Parathyroid adenoma (tissue), 2 donors: ENCODE measurements around the gene ADAM22.

Experiments
- H2AFZ ChIP-seq: fragments of 300-600 bp; sonication (generic); one replicate; pipeline ENCODE4 v1.7.0; 2017; ENCODE audit warnings: antibody characterized with exemption, mild to moderate bottlenecking
- H3K27ac ChIP-seq: fragments of 300-600 bp; sonication (generic); one replicate; pipeline ENCODE4 v1.7.0; 2017
- H3K27me3 ChIP-seq: fragments of 300-600 bp; sonication (generic); one replicate; pipeline ENCODE4 v1.7.0; 2017; ENCODE audit warnings: low read length; ENCODE audit not compliant: control insufficient read depth, insufficient read depth
- H3K36me3 ChIP-seq: fragments of 300-600 bp; sonication (generic); one replicate; pipeline ENCODE4 v1.7.0; 2017; ENCODE audit warnings: low read length; ENCODE audit not compliant: control insufficient read depth, insufficient read depth
- H3K4me1 ChIP-seq: fragments of 300-600 bp; sonication (generic); one replicate; pipeline ENCODE4 v1.7.0; 2017; ENCODE audit warnings: control low read depth
- H3K4me2 ChIP-seq: fragments of 300-600 bp; sonication (generic); one replicate; pipeline ENCODE4 v1.7.0; 2017; ENCODE audit warnings: low read length
- H3K4me3 ChIP-seq: fragments of 300-600 bp; sonication (generic); one replicate; pipeline ENCODE4 v1.7.0; 2017; ENCODE audit warnings: low read depth, low read length
- H3K79me2 ChIP-seq: fragments of 300-600 bp; sonication (generic); one replicate; pipeline ENCODE4 v1.7.0; 2017; ENCODE audit warnings: control low read depth
- H3K9ac ChIP-seq: fragments of 300-600 bp; sonication (generic); one replicate; pipeline ENCODE4 v1.7.0; 2017; ENCODE audit warnings: mild to moderate bottlenecking
- H3K9me3 ChIP-seq: fragments of 300-600 bp; sonication (generic); one replicate; pipeline ENCODE4 v1.7.0; 2017; ENCODE audit warnings: low read length; ENCODE audit not compliant: control insufficient read depth
- CTCF ChIP-seq: fragments of 300-600 bp; sonication (generic); IDR thresholded peaks from one replicate; pipeline ENCODE4 v1.7.0; 2017; ENCODE audit warnings: antibody characterized with exemption, mild to moderate bottlenecking
- donor health status: primary hyperparathyroidism.

Gene ADAM22

GRCh38 chr7:88042157-88042556, 108.1 kb downstream of the ADAM22 start:
- H3K27ac ChIP-seq = no peak overlapping the region
- H3K36me3 ChIP-seq = no peaks in the 10 kb centered on the region
- no peak overlapping the region for H3K9ac ChIP-seq
- no peak overlapping the region for H3K4me3 ChIP-seq
- no peaks in the 10 kb centered on the region for H3K79me2 ChIP-seq
- no peak overlapping the region for H3K4me2 ChIP-seq
- H3K4me1 ChIP-seq = no peaks in the 10 kb centered on the region
- no peaks in the 10 kb centered on the region for H3K9me3 ChIP-seq
- H2AFZ ChIP-seq = no peak overlapping the region
- H3K27me3 ChIP-seq = no peaks in the 10 kb centered on the region
- no peak for TF ChIP-seq CTCF

- H3K27me3 ChIP-seq = no peaks in the 10 kb centered on the region
- H2AFZ ChIP-seq = no peak overlapping the region
- H3K4me1 ChIP-seq = no peaks in the 10 kb centered on the region
- H3K9me3 ChIP-seq = no peaks in the 10 kb centered on the region
- H3K36me3 ChIP-seq = no peaks in the 10 kb centered on the region
- no peaks in the 10 kb centered on the region for H3K79me2 ChIP-seq
- H3K4me2 ChIP-seq = no peak overlapping the region
- H3K4me3 ChIP-seq = no peak overlapping the region
- no peak overlapping the region for H3K27ac ChIP-seq
- no peak overlapping the region for H3K9ac ChIP-seq
- TF ChIP-seq CTCF = no peak
Measured at GRCh38 chr7:88042803-88043202, 108.8 kb downstream of the ADAM22 start.

DNA sequence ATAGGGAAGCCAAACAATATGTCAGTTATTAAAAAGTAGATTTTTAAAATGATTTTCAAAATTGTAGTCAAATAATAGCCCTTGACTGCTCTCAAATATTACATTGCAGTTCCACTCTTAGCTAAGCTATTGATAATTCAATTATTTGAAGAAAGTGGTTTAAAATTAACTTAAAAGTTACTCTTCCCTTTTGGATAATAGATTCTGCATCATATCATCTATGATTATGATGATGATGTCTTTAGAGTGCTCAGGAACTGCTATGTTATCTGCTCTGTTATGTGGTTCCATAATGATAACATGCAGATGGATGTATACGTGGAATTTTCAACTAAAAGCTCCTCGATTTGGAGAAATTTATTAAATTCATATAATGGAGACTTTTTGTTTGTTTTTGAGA, 110.0 kb downstream of the ADAM22 start:
- H3K27me3 ChIP-seq = no peaks in the 10 kb centered on the region
- TF ChIP-seq CTCF = no peak
- no peaks in the 10 kb centered on the region for H3K79me2 ChIP-seq
- H2AFZ ChIP-seq = no peak overlapping the region
- no peaks in the 10 kb centered on the region for H3K9me3 ChIP-seq
- no peak overlapping the region for H3K9ac ChIP-seq
- no peak overlapping the region for H3K4me3 ChIP-seq
- H3K4me1 ChIP-seq = no peaks in the 10 kb centered on the region
- no peaks in the 10 kb centered on the region for H3K36me3 ChIP-seq
- no peak overlapping the region for H3K27ac ChIP-seq
- no peak overlapping the region for H3K4me2 ChIP-seq

- no peak for TF ChIP-seq CTCF
- Histone ChIP-seq H3K79me2 (no peaks in the 10 kb centered on the region), H3K9ac (no peak overlapping the region), H3K36me3 (no peaks in the 10 kb centered on the region), H3K27ac (no peak overlapping the region), H3K4me1 (no peaks in the 10 kb centered on the region), H3K9me3 (no peaks in the 10 kb centered on the region), H2AFZ (no peak overlapping the region), H3K4me3 (no peak overlapping the region), H3K27me3 (no peaks in the 10 kb centered on the region), H3K4me2 (no peak overlapping the region)
Measured at GRCh38 chr7:88046839-88047573, 113.0 kb downstream of the ADAM22 start.

GRCh38 chr7:88057655-88058054, 123.6 kb downstream of the ADAM22 start:
- H3K9ac ChIP-seq = no peak overlapping the region
- H3K4me1 ChIP-seq = no peaks in the 10 kb centered on the region
- no peak overlapping the region for H3K4me2 ChIP-seq
- no peaks in the 10 kb centered on the region for H3K79me2 ChIP-seq
- H3K4me3 ChIP-seq = no peak overlapping the region
- no peak overlapping the region for H3K27ac ChIP-seq
- TF ChIP-seq CTCF = no peak
- no peaks in the 10 kb centered on the region for H3K9me3 ChIP-seq
- no peak overlapping the region for H2AFZ ChIP-seq
- no peaks in the 10 kb centered on the region for H3K27me3 ChIP-seq
- H3K36me3 ChIP-seq = no peaks in the 10 kb centered on the region
